Measurements from ENCODE around the gene IL13RA1. TPM values are rescaled to one million over a fixed set of nuclear protein-coding genes. Genes with fewer than 3 reads are reported as not detected.

IL13RA1 gene
- total RNA-seq = 15.3 and 22.7 TPM in 2 replicates

DNA sequence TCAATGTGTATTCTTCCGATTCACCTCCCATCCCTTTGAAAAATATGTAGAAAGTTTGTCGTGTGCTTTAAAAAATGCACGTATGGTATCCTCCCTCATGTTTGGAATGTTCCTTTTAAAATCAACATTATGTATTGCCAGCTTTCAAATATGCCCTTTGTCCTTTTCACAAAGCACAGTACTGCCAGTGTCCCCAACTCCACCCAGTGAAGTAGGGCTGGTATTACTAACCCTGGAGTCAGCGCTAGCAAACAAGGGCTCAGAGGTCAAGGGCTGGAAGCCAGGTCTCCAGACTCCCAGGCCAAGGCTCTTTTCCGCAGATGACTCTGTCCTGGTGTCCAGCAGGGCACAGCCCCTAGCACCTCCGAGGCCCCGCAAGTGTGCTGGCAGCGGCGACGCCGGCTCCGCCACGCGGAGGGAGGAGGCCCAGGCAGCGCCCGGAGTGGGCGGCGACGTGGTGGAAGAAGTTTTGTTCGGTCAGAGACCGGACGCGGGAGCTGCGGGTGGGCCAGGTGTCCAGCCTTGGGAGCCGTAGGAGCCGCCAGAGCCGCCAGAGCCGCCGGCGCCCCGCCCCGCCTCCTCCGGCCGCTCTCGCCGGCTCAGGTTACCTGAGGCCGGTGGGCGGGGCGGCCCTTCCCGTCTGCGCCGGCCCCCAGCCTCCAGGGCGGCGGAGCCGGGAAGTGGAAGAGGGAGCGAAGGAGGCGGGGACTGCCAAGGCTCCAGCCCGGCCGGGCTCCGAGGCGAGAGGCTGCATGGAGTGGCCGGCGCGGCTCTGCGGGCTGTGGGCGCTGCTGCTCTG, at the start of gene IL13RA1:
TSS of gene IL13RA1 (plus strand) at position 720 of the 799 bp plus-strand sequence. CDS start at position 753, 33 bp downstream.

DNA sequence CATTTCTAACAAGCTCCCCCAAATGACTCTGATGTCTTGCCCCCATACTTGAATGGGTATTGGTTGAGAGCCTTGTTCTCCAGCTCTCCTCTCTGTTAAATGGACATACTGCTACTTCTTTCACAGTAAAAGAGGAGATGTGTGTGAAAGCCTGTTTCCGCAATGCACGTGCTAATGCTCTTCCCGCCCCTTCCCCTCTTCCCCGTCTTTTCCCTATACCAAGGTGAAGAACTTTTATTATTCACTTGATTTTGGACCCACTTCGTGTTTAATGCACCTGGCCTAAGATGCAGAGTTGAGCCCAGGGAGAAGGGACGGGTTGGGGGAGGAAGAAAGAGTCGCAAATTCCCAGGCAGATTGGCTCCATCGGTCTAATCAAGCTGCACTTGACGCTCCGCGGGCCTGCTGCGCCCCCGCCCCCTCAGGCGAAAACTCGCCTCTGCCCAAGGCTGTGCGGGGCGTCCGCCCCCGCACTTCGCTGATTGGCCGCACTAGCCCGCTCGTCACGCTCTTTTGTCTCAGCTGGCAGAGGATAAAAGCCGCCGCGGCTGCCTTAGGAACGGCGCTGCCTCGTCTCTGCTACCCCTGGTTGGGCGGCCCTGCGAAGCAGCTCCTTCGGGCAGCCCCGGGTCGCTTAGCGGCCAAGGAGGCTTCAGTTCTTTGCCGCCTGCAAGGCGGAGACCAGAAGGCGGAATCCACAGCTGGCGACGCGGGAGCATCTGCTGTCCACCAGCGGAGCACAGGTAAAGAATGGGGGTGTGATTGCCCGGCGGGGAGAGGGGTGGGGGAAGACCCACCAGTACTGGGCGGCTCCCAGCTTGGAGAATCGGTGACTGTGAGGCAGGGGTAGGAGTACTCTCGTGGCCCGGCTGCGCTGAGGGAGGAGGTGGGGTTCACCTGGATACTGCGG, 96.1 kb downstream of the IL13RA1 start, which contains the start of gene ZCCHC12:
TSS of gene ZCCHC12 (plus strand) at position 562 of the 910 bp plus-strand sequence. CDS start 1,421 bp downstream, outside the sequence.

Other genes with a start within 250 kb of the IL13RA1 start
- 8.2 and 9.1 TPM in 2 replicates for gene DOCK11, start 231.8 kb upstream of the IL13RA1 start, total RNA-seq
- gene ZCCHC12, start 96.2 kb downstream of the IL13RA1 start, total RNA-seq = not detected in 2 replicates
- gene LONRF3, start 247.0 kb downstream of the IL13RA1 start, total RNA-seq = not detected in 2 replicates